DMS53 treated with DMSO at 0.1 percent for 48 hours (cell line): ENCODE measurements around the gene TNFRSF13B.
"Not testable (repeated sequence)": the region's sequence is repeated elsewhere in the genome, so short reads cannot be mapped to it uniquely, and the experiment has no call there.

Source experiments
- DNase-seq: peaks from one replicate; lab custom pipeline; 2025; ENCODE audit not compliant: unreplicated experiment; lab: John Stamatoyannopoulos, UW

TNFRSF13B gene

GRCh38 chr17:16971458-16972338, at the start of gene TNFRSF13B:
Gene TNFRSF13B, minus strand, starts transcription at chr17:16972118. Its CDS starts 43 bp downstream, at chr17:16972075.
- no peak for DNase-seq

- no peak for DNase-seq
These were observed 49.4 kb upstream of the TNFRSF13B start for GRCh38 chr17:17021194-17021863.

- DNase-seq, result no peak
These were observed 48.9 kb upstream of the TNFRSF13B start for GRCh38 chr17:17020821-17021193.

GRCh38 chr17:17019891-17020456, 48.1 kb upstream of the TNFRSF13B start:
- no peak for DNase-seq

GRCh38 chr17:17019430-17019762, 47.5 kb upstream of the TNFRSF13B start:
- no peak for DNase-seq

GRCh38 chr17:17018612-17019429, 46.9 kb upstream of the TNFRSF13B start:
- peak; percentile 86 for DNase-seq

GRCh38 chr17:17018021-17018441, 46.1 kb upstream of the TNFRSF13B start:
- DNase-seq, result no peak

- no peak for DNase-seq
These were observed 45.6 kb upstream of the TNFRSF13B start for GRCh38 chr17:17017343-17018014.

- not testable (repeated sequence) for DNase-seq
These were observed 44.6 kb upstream of the TNFRSF13B start for GRCh38 chr17:17016199-17017197.

GRCh38 chr17:17015230-17015629, 43.3 kb upstream of the TNFRSF13B start:
- no peak for DNase-seq

GRCh38 chr17:17014748-17015124, 42.8 kb upstream of the TNFRSF13B start:
- DNase-seq, result not testable (repeated sequence)

GRCh38 chr17:17013828-17014747, 42.2 kb upstream of the TNFRSF13B start:
- DNase-seq, result not testable (repeated sequence)

GRCh38 chr17:17011043-17011907, 39.4 kb upstream of the TNFRSF13B start:
- DNase-seq, result not testable (repeated sequence)

- DNase-seq, result not testable (repeated sequence)
These were observed 38.7 kb upstream of the TNFRSF13B start for GRCh38 chr17:17010545-17011034.

- not testable (repeated sequence) for DNase-seq
These were observed 38.1 kb upstream of the TNFRSF13B start for GRCh38 chr17:17009972-17010371.

- not testable (repeated sequence) for DNase-seq
These were observed 36.9 kb upstream of the TNFRSF13B start for GRCh38 chr17:17008621-17009397.
